Measurements from ENCODE around the gene GATA2.

- TF ChIP-seq CTCF (IDR thresholded peaks at IDR 0.05; ENCODE audit: low read depth, low read length) (no peak), POLR2A (IDR thresholded peaks at IDR 0.05; ENCODE audit: extremely low read depth, insufficient read length) (no peak), MYC (IDR thresholded peaks at IDR 0.05; ENCODE audit: low read depth, low read length) (no peak)
Observed at GRCh38 chr3:128491691-128491940, 1.4 kb downstream of the GATA2 start.

All from NB4 (cell line).